ENCODE data around the gene ABCC3.

DNA sequence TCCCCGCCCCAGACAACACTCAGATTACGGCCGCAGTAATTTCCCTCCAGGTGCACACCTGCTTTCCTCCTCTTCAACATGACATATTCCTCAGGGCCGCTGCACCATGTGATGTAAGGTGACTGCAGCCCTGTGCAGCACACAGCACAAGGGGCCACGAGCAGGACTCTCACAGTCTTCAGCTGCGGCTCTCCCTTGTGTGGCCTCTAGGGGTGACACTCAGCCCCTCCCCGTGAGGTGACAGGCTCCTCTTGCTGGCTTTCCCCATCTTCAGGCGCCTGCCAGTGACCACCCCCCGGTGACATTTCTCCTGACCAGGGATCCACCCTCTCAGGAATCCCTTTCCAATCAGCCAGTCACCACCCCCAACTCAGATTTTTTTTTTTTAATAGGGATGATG is 31.3 kb upstream of the ABCC3 start:
- TF ChIP-seq CTCF (IDR thresholded peaks at IDR 0.05) (no peak), POLR2A (IDR thresholded peaks at IDR 0.05) (no peak), POLR2AphosphoS5 (IDR thresholded peaks at IDR 0.05) (no peak)

Measured in breast epithelium (tissue), 3 donors.